Activated CD4-positive, CD25-positive, alpha-beta regulatory T cell treated with anti-CD3 and anti-CD28 coated beads, Interleukin-2, amount 50 U/mL, for 72 hours (primary cell): ENCODE results near the gene KIF3A.

ENCODE experiments used
- DNase-seq: peaks from one replicate; pipeline ENCODE4 v3.0.0; 2021

KIF3A gene

DNA sequence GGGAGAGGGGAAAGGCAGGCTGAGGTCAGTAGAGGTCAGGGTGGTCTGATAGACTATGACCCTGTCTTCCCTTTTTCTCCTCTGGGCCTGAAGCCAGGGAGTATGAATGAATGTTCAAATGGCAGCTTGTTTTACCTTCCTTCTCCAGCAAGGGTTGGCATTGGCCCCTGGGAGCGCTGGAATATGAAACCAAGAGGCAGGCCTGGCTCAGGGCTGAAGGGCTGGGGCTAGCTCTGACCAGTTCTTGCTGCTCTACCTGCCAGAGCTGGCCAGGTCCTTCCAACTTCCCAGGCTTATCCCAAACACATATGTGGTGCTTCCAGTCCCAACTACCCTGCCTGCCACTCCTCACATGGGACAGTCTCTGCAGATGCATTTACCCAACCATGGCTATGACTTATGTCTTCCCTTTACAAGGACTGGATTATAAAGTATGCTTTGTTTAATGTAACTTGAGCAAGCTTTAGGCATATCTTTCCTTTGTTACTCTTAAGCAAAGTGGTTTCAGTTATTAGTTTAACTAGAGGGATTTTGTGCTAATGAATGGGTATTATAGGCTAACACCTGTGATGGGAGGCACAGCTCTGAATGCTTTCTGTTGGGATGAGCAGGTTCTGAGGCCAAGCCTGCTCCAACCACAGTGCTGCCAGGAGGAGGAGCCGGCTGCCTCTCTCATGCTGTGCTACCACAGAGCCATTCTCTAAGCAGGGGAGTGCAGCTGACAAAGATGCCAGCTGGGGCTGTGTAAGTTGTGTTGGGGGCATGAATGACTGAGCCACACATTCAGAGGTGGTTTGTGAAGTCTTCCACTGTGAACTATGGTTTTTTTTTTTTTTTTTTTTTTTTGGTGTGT lies 16.0 kb upstream of the KIF3A start:
- DNase-seq, result no peak

DNA sequence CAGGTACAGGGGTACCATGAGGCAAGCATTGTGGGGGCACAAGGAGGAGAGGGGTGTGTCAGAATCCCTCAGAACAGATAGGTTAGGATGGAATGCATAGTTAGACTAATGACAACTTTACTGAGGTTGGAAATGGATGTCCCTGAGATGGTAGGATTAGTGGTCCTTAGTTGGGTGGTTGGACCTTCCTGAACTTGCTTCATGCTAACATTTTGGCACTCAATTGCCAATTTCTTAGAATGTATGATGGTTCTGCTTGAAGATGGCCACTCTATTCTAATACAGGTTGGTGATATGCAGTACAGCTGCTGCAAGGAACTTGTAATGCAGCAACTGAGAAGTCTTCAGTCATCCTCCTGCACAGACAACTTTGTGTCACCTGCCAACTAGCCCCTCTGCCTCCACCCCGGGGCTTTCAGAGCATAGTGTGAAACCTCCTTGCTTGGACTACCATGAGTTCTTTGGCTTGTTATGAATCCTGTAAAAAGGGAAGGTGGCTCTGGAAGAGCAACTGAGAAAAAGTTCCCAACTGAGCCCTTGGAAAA lies 15.3 kb upstream of the KIF3A start:
- no peak for DNase-seq

DNA sequence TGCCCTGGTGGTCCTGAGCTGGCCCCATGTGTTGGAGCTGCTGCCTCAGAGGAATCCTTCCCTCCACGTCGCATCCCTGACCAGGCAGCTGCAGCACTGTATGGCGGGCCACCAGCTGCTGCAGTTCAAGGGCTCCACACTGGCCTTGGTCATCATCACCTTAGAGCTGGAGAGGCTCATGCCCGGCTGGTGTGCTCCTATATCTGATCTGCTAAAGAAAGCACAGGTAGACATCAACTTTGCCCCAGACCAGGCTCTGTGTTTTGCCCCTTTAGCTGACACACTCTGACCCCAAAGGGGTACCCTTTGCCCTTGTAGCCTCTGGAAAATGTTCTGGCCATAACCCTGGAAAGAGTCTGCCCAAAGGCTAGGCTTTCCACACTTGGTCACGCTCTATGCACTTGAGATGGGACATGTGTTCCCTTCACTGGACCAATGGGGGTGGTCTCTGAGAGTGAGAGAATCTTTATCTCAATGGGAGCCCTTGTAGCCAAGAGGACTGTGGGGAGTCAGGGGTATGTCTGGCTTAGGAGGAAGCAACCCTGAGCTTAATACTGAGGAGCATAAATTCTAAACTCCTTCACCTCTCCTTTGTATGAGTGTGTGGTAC lies 14.7 kb upstream of the KIF3A start:
- no peak for DNase-seq

DNA sequence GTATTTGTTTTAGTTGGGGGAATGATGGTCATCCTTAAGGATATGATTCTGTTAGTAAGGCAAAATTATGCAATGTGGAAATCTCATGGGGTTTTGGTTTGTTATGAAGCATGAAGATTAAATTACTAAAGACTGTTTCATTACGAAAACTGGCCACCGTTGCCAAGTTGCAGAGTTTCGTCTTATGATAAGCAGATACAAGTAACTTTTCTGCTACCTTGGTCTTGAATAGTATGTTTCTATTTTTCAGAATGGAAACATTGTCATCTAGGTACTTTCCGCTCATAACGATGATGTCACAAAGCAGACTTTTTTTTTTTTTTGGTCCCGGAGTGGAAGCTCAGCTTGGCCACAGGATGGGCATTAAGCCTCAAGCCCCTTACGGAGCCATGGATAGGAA lies 14.1 kb upstream of the KIF3A start:
- DNase-seq, result no peak

DNA sequence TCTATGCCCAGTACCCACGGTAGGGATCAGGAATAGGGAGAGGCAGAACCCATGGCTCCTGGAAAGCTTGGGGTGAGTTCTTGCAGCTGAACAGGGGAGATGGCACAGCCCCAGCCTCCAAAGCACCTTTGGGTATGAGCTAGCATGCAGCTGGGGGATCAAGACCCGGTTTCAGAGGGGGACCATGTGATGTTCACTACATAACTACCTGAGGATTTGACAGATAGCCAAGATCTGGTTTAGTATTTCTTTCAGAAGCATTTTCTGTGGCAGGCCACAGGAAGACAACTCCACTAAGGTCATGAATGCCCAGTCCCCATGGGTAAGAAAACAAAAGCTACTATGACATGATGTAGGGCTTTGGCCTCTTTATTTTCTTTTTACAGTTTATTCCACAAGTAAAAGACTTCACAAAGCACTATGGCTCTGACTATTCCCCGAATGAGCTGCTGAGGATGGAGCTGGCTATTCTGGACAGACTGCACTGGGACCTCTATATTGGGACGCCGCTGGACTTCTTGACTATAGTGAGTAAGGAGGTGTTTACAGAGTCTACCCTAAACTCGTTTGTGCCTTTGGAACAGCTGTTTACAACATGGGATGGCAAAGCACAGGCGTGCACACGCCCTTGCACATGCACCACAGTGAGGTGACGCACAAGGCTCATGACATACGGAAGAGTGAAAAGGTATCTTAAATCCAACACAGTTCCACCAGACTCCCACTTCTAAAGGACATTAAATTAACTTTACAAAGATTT lies 13.3 kb upstream of the KIF3A start:
- no peak for DNase-seq

DNA sequence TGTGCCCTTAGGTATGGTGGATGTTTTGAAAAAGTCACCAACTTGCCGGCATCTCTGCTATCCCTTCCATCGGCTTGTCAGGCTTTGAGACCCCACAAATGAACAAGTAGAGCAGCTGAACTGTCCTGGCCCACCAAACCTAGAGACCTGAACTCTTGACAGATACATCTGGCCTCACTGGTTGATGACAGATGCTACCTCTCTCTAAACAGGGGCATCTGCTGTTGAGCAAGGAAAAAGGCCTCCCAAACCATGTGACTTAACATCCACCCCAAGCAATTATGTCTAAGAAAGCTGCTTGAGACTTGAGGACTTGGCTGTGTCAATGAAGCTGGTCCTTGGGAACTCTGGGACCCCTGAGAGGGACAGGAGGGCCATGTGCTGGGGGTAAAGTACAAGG lies 12.2 kb upstream of the KIF3A start:
- DNase-seq, result no peak

DNA sequence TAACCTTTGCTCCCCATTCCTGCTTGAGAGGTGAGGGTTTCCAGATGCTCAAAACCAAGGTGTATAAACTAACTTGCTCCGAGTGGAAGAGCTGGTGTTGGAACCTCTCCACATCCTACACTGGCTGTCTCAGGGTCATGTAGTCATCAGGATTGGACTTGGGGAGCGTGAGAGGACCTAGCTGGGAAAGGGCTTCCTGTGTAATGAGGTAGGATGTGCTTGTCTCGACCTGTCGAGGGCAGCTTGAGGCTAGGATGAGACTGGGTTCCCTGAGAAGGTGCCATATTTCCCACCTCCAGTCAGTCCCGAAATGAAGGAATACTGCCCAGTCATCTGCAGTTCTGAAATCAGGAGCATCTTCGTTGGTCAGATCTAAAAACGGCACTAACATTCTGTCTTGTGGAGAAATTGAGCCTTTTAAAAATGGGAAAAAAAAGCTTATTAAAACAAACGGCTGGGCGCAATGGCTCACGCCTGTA lies 11.2 kb upstream of the KIF3A start:
- no peak for DNase-seq

DNA sequence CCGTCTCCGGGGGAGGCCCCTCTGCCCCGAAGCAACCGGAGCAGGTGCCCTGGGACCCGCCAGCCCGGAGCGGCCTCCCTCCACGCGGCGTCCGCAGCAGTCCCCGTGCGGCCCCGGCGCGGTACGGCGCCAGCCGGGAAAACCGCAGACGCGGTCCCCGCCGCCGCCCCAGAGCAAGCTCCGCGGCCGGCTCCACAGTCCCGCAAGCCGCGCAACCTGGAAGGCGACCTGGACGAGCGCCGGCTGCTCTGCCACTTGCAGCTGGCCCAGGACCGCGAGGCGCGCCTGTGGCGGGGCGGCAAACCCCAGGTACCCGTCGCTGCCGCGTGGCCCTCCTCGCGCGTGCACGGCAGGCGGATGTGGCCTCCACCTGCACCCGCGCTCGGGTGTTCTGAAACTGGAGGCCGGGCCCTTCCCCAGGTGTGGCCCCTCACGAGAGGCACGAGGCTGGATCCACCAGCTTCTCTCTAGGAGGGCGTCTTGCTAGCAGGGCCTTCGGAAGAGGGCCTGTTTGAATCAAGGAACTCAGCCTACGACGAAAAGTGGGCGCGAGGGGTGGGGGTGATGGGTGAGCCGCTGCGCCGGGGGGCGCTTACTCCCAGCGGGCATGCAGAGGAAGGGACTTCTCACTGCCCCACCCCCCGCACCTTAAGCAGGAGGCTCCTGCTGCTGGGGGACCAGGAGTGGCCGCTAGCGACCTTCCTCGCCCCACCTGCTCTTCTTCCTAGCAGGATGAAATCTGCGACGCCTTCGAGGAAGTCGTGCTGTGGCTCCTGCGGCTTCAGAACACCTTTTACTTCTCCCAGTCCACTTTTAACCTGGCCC lies 10.5 kb upstream of the KIF3A start:
- DNase-seq, result peak; percentile 58

DNA sequence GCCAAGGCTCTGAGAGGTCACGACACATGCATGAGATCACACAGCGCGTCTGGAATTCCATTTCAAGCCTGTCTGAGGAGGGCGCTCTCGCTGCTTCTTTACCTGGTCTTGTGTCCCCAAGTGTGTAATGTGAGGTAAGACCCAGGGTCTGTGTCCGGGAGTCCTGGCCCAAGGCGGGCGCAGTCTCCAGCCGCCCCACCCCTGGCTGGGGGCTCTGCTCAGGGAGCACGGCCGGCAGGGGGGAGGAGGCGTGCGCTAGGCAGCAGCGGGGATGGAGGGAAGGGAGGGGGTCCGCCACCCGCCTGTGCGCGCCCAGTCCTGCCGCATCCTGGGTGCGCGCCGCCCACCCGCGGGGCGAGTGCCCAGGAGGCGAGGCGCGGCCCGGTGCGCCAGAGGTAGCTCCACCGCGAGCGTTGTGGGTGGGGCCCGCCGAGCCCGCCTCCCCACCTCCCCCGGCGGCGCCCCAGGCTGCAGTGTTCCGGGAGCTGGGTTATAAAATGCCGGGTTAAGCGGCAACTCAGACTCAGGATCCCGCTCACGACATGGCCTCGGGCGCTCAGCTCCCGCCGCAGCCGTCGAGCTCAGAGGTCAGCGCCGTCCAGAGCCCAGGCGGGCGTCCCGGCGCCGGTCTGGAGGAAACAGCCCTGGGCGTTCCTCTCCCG lies 9.7 kb upstream of the KIF3A start, which contains the start of gene CCNI2:
CCNI2 (plus strand) TSS at position 473 of the 662 bp plus-strand sequence; CDS start at position 543, 70 bp downstream.
- DNase-seq, result peak; percentile 64

DNA sequence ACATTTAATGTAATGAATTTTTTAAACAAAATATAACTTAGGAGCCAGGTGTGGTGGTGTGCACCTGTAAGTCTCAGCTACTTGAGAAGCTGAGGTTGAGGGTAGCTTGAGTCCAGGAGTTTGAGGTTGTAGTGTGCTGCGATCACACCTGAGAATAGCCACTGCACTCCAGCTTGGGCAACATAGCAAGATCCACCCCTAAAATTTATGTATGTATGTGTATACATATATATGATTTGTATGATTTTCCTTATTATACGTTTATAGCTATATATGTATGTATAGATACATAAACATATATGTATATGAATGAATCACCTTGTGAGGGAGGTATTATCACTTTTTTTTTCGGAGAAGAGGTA lies 9.2 kb upstream of the KIF3A start:
- DNase-seq, result no peak

DNA sequence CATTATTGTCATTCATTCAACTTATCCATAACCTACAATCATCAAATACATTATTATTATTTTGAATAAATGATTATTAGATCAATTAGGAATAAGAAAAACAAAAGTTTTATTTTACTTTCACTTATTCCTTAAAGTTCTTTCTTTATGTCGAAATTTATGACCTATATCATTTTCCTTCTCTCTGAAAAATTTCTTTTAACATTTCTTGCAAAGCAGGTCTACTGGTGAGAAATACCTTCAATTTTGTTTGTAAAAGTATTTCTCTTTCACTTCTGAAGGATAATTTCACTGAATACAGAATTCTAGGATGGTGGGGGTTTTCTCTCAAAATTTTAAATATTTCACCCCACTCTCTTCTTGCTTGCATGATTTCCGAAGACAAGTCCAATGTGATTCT lies 7.3 kb upstream of the KIF3A start:
- DNase-seq, result no peak

DNA sequence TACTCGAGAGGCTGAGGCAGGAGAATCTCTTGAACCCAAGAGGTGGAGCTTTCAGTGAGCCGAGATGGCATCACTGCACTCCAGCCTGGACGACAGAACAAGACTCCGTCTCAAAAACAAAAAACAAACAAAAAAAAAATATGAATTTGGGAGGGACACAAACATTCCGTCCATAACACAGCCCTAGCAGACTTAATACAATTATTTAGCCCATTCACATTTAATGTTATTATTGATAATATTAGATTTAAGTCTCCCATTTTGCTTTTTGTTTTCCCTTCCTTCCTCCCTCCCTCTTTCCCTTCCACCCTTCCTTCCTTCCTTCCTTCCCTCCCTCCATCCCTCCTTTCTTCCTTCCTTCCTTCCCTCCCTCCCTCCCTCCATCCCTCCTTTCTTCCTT lies 5.3 kb upstream of the KIF3A start:
- no peak for DNase-seq

DNA sequence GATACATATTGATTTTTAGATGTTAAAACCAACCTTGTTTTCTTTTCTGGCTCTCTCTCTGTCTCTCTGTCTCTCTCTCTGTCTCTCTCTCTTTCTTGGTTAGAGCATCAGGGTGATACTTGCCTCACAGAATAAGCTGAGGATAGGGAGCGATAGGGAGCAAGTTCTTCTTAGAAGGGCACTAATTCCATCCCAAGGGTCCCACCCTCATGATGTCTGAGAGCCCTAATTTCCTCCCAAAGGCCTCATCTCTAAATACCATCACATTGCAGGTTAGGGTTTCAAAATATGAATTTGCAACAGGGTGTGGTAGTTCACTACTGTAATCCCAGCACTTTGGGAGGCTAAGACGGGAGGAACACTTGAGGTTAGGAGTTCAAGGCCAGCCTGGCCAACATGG lies 4.8 kb upstream of the KIF3A start:
- no peak for DNase-seq

DNA sequence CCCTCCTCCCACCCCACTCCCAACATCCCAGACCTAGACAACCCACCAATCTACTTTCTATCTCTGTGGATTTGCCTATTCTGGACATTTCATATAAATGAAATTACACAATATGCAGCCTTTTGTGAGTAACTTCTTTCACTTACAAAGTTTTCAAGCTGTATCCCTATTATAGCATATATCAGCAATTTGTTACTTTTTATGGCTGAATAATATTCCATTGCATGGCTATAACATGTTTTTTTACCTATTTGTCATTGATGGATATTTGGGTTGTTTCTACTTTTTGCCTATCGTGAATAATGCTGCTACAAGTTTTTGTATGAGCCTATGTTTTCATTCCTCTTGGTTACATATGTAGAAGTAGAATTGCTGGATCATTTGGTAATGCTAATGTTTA lies 1.9 kb upstream of the KIF3A start:
- no peak for DNase-seq

DNA sequence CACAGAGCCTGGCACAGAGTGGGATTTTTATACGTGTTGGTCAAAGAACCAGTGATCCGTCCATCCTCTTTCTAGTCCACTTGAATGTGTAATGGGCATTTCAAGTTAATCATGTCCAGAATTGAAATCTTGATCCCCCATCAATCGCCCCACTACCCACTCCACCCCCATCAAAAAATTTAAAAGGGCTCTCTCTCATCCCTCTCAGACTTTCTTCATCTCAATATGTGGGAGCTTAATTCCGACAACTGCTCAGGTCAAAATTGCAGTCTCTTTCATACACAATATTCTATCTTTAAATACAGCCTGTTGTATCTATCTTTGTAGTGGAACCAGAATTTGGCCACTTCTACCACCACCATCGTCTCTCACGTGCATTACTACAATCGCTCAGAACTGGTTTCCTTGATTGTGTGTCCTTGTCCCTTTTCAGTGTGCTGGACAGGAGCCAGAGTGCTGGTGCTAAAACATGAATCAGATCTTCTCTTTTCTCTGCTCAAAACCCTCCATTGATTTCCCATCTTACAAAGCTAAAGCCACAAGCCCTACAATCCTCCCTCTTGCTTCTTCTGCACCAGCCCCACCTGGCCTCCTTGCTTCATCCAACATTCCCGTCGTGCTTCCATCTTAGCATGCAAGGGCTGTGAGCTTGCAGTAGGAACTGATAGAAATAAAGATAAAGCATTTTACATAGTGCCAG lies 786 bp upstream of the KIF3A start:
- no peak for DNase-seq

DNA sequence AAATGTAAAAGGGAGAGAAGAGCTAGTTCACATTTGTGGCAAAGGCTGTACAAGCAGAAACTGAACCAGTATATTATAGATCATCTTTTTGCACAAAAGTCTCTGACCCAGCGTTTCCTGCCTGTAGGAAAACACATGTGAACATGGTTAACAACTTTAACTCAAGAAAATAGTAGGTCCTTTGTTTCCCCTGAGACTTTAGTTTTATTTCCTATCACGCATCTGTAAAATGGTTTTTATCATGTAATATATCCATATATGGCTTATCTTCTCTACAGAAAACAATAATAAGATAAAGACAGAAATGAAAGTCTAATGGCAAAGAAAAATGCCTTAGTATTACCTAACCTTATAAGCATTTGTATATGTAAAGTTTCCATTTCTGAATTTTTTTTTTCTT lies 2.7 kb downstream of the KIF3A start:
- no peak for DNase-seq

DNA sequence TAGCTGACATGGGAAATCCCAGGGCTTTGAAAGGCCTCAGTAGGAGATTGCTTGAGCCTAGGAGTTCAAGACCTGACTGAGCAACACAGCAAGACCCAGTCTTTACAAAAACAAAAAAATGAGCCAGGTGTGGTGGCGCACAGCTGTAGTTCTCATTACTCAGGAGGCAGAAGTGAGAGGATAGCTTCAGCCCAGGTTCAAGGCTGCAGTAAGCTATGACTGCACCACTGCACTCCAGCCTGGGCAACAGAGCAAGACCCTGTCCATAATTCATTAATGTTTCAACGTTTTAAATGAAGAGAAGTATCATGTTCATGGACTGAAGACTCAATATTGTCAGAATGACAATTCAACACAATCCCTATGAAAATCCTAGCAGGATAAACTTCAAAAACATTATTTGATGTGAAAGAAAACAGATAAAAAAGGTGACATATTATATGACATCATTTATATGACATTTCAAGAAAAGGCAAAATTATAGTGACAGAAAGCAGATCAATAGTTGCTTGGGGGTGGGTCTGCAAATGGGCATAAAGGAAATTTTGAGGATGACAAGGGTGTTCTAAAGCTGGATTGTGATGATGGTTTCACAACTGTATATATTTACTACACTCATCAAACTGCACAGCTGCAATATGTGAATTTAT lies 3.7 kb downstream of the KIF3A start:
- no peak for DNase-seq

DNA sequence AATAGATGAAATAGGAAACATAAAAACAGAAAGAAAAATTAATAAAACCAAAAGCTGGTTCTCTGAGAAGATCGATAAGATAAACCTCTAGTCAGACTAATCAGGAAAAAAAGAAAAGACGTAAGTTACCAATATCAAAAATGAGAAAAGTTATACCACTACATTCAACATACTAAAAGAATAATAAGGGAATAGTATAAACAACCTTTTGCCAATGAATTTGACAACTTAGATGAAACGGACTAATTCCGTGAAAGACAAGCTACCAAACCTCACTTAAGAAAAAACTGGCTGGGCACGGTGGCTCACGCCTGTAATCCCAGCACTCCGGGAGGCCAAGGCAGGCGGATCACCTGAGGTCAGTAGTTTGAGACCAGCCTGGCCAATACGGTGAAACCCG lies 7.5 kb downstream of the KIF3A start:
- DNase-seq, result no peak

DNA sequence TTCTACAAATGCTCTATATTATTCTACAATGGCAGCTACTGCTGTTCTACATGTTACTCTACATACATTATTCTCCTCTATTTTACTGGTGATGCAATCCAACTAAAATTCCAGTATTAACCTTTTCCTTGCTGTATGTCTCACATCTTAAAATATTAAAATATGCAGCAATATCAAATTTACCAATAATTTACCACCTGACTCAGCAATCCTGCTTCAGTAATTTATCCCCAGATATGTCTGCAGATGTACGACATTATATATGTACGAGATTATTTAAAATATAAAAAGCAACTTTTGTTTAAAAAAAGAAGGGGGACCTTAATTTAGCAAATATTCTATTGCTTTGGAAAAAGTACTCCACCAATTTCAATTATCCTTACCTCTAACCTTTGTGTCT lies 11.6 kb downstream of the KIF3A start:
- no peak for DNase-seq

DNA sequence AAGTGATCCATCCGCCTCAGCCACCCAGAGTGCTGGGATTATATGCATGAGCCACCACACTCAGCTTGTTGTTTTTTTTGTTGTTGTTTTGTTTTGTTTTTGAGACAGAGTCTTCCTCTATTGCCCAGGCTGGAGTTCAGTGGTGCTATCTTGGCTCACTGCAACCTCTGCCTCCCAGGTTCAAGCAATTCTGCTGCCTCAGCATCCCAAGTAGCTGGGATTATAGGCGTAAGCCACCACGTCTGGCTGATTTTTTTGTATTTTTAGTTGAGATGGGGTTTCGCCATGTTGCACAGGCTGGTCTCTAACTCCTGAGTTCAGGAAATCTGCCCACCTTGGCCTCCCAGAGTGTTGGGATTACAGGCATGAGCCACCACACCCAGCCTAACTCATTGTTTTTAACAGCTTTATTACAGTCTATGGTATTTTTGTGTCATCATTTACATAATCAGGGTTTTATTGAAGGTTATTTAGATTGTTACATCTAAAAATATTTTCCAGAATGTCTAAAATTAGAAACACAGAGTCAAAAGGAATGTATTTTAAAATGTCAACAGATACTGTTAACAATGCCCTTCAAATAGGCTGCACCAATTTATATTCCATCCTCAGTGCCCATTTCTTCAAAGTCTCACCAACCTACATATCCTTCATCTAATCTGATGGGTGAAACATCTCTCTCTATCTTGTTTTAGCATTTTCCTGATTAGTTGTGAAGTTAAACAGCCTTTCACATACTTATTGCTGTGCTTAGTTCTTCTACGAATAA lies 18.6 kb downstream of the KIF3A start:
- no peak for DNase-seq
